Tibial artery (tissue), 4 donors: ENCODE measurements around the gene MAGEA10.
"Not testable (repeated sequence)": the region's sequence is repeated elsewhere in the genome, so short reads cannot be mapped to it uniquely, and the experiment has no call there.

ENCODE experiments used
- DNase-seq, 2 donors: peaks; one replicate each; pipeline ENCODE4 v3.0.0-alpha.2; 2019
- H3K27ac ChIP-seq, 2 donors: fragments of 200-600 bp; sonication (generic) in 1 of 2; 1 replicate in 1 of 2; 2 replicates in 1 of 2; pipeline ENCODE4 v1.5.1; 2018 to 2019; ENCODE audit warnings: mild to moderate bottlenecking in 1 of 2
- H3K27me3 ChIP-seq, 2 donors: fragments of 200-600 bp; sonication (generic) in 1 of 2; one replicate each; pipeline versions ENCODE4 v1.5.1 to v1.6.0; 2016 to 2019
- H3K36me3 ChIP-seq, 3 donors: fragments of 200-600 bp; sonication (generic) in 2 of 3; one replicate each; pipeline ENCODE4 v1.5.1; 2016 to 2019; ENCODE audit warnings: mild to moderate bottlenecking in 2 of 3
- H3K4me1 ChIP-seq, 4 donors: fragments of 200-600 bp; sonication (generic) in 2 of 4; 1 replicate in 3 of 4; 2 replicates in 1 of 4; pipeline ENCODE4 v1.5.1; 2016 to 2019
- H3K4me3 ChIP-seq, 2 donors: fragments of 200-600 bp; sonication (generic) in 1 of 2; 1 replicate in 1 of 2; 2 replicates in 1 of 2; pipeline ENCODE4 v1.5.1; 2018 to 2019; ENCODE audit warnings: mild to moderate bottlenecking in 2 of 2
- H3K9me3 ChIP-seq, 3 donors: fragments of 200-600 bp; sonication (generic) in 1 of 3; one replicate each; pipeline ENCODE4 v1.5.1; 2016 to 2019
- CTCF ChIP-seq, 2 experiments: fragments of 200-600 bp in 1 of 2; fragments of 450-650 bp in 1 of 2; IDR thresholded peaks; one replicate each; pipeline ENCODE4 v1.5.1; 2017 to 2019; ENCODE audit warnings: antibody characterized with exemption in 2 of 2, mild to moderate bottlenecking in 1 of 2, moderate library complexity in 1 of 2
- intact Hi-C: fragments of 100-400 bp; cut with DNase I; formaldehyde crosslinking; loops from one replicate; pipeline ENCODE4 v1.15.0; 2023; ENCODE audit warnings: low total_unique reads

MAGEA10 gene

GRCh38 chrX:152149648-152150047 lies 11.3 kb upstream of the MAGEA10 start:
- Histone ChIP-seq H3K4me3 (no peak overlapping the region), H3K4me1 (no peaks in the 10 kb centered on the region), H3K27me3 (no peaks in the 10 kb centered on the region), H3K9me3 (no peaks in the 10 kb centered on the region), H3K36me3 (no peaks in the 10 kb centered on the region), H3K27ac (no peak overlapping the region)
- no peak for DNase-seq
- intact Hi-C loops, result no loop called here
- no peak for TF ChIP-seq CTCF (IDR thresholded peaks at IDR 0.05)

- H3K4me1 ChIP-seq, result no peaks in the 10 kb centered on the region
- H3K9me3 ChIP-seq, result no peaks in the 10 kb centered on the region
- H3K27ac ChIP-seq, result no peak overlapping the region
- H3K4me3 ChIP-seq, result no peak overlapping the region
- intact Hi-C loops, result no loop called here
- TF ChIP-seq CTCF (IDR thresholded peaks at IDR 0.05), result no peak
- no peaks in the 10 kb centered on the region for H3K36me3 ChIP-seq
- no peak for DNase-seq
- H3K27me3 ChIP-seq, result no peaks in the 10 kb centered on the region
Observed at GRCh38 chrX:152139589-152139988, 1.2 kb upstream of the MAGEA10 start.

- H3K27ac ChIP-seq, result no peak overlapping the region
- intact Hi-C loops, result no loop called here
- H3K36me3 ChIP-seq, result no peaks in the 10 kb centered on the region
- H3K4me1 ChIP-seq, result no peaks in the 10 kb centered on the region
- no peak for TF ChIP-seq CTCF (IDR thresholded peaks at IDR 0.05)
- no peak for DNase-seq
- H3K9me3 ChIP-seq, result no peaks in the 10 kb centered on the region
- no peaks in the 10 kb centered on the region for H3K27me3 ChIP-seq
- H3K4me3 ChIP-seq, result no peak overlapping the region
Observed at GRCh38 chrX:152137771-152138387, 498 bp downstream of the MAGEA10 start.

- intact Hi-C loops, result no loop called here
- TF ChIP-seq CTCF (IDR thresholded peaks at IDR 0.05), result no peak
- DNase-seq, result no peak
- no peak overlapping the region for H3K27ac ChIP-seq
- no peaks in the 10 kb centered on the region for H3K27me3 ChIP-seq
- H3K4me1 ChIP-seq, result no peaks in the 10 kb centered on the region
- no peaks in the 10 kb centered on the region for H3K9me3 ChIP-seq
- H3K36me3 ChIP-seq, result no peaks in the 10 kb centered on the region
- H3K4me3 ChIP-seq, result no peak overlapping the region
Observed at GRCh38 chrX:152136312-152136711, 2.1 kb downstream of the MAGEA10 start.

- H3K27me3 ChIP-seq, result no peaks in the 10 kb centered on the region
- no peak for TF ChIP-seq CTCF (IDR thresholded peaks at IDR 0.05)
- no peak overlapping the region for H3K4me3 ChIP-seq
- H3K4me1 ChIP-seq, result no peaks in the 10 kb centered on the region
- no peak overlapping the region for H3K27ac ChIP-seq
- intact Hi-C loops, result no loop called here
- no peaks in the 10 kb centered on the region for H3K9me3 ChIP-seq
- H3K36me3 ChIP-seq, result no peaks in the 10 kb centered on the region
- no peak for DNase-seq
Observed at GRCh38 chrX:152131525-152131924, 6.9 kb downstream of the MAGEA10 start.

GRCh38 chrX:152129069-152129844 lies 9.1 kb downstream of the MAGEA10 start:
- H3K27ac ChIP-seq, H3K9me3 ChIP-seq, H3K4me3 ChIP-seq, H3K36me3 ChIP-seq, H3K4me1 ChIP-seq, DNase-seq, H3K27me3 ChIP-seq, intact Hi-C loops: not testable (repeated sequence)
